Measurements from ENCODE around the gene SSBP2. TPM values are rescaled to one million over a fixed set of nuclear protein-coding genes. Genes with fewer than 3 reads are reported as not detected.

The SSBP2 gene
- polyA plus RNA-seq, 1 experiment: 74.3 TPM

DNA sequence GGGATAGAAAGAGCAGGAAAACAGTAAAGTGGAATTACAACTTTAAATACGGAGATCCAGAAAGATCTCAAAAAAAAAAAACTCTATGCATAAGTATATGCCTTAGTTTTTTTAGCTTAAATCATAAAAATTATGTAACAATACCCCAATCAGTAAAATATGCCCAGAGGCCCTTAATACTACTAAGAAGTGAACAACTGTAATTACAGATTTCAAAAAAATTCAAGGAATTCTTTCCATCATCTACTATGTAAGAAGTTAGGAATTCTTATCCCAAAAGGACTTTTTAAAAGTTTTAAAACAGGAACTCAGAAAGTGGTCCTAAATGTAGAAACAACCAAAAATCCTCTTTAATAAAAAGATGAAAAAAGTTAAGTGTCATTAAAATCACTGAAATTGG, 111.3 kb downstream of the SSBP2 start:
- no peak for DNase-seq (ENCODE audit: low read depth, low spot score)
- POLR2A ChIA-PET: no interaction called here
- no peaks in the 10 kb centered on the region for H3K9me3 ChIP-seq (ENCODE audit: control insufficient read depth, insufficient read depth, low read length)
- no peak overlapping the region for H3K4me3 ChIP-seq (ENCODE audit: low read depth, low read length)
- TF ChIP-seq, protein P1, sequence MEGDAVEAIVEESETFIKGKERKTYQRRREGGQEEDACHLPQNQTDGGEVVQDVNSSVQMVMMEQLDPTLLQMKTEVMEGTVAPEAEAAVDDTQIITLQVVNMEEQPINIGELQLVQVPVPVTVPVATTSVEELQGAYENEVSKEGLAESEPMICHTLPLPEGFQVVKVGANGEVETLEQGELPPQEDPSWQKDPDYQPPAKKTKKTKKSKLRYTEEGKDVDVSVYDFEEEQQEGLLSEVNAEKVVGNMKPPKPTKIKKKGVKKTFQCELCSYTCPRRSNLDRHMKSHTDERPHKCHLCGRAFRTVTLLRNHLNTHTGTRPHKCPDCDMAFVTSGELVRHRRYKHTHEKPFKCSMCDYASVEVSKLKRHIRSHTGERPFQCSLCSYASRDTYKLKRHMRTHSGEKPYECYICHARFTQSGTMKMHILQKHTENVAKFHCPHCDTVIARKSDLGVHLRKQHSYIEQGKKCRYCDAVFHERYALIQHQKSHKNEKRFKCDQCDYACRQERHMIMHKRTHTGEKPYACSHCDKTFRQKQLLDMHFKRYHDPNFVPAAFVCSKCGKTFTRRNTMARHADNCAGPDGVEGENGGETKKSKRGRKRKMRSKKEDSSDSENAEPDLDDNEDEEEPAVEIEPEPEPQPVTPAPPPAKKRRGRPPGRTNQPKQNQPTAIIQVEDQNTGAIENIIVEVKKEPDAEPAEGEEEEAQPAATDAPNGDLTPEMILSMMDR (IDR thresholded peaks at IDR 0.05; ENCODE audit: low read depth, low read length): no peak
- H3K27ac ChIP-seq (ENCODE audit: low read depth, low read length): no peak overlapping the region
- CTCF ChIA-PET: no interaction called here
- no peaks in the 10 kb centered on the region for H3K27me3 ChIP-seq (ENCODE audit: control insufficient read depth, insufficient read depth, low read length)

DNA sequence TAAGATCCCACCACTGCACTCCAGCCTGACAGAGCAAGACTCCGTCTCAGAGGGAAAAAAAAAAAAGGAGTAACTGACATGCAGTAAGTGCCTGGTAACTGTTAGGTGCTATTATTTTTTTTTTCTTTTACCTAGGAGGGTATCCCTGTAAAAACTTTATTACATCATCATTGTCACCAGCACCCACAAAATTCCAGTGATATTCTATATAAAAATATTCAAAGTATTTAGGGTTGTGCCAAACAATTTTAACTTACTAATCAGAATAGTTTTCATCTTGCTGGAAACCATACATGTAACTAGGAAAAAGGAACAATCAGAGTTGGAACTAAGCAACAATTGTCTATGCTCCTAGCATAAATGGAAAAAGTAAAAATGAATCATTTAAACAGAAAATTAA, 112.4 kb downstream of the SSBP2 start:
- CTCF ChIA-PET: no interaction called here
- H3K4me3 ChIP-seq (ENCODE audit: low read depth, low read length): no peak overlapping the region

DNA sequence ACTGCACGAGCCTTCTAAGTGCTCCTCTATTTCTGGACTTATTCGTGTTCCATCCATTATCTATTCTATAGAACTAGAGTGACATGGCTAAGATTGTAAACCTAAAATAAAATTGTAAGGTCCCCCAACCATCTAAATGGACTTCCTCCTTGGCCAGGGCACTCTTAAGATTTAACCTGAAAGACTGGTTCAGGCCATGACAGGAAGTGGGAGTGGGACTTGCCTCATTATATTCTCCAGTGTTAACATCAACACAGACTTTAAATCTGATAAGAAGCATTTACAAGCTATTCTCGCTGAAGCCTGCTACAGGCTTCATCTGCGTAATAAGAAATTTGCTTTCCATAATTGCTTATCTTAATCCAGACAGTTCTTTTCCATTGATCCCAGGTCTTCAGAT, 117.0 kb downstream of the SSBP2 start:
- CTCF ChIA-PET: no interaction called here
- Histone ChIP-seq H3K27me3 (ENCODE audit: control insufficient read depth, insufficient read depth, low read length) (no peaks in the 10 kb centered on the region), H3K4me3 (ENCODE audit: low read depth, low read length) (no peak overlapping the region), H3K9me3 (ENCODE audit: control insufficient read depth, insufficient read depth, low read length) (no peaks in the 10 kb centered on the region), H3K27ac (ENCODE audit: low read depth, low read length) (no peak overlapping the region)
- POLR2A ChIA-PET: no interaction called here
- TF ChIP-seq, protein P1 (IDR thresholded peaks at IDR 0.05; ENCODE audit: low read depth, low read length): no peak
- DNase-seq (ENCODE audit: low read depth, low spot score): no peak

More for the DNA sequence above, 112.4 kb downstream of the SSBP2 start:
- DNase-seq (ENCODE audit: low read depth, low spot score): no peak
- Histone ChIP-seq H3K9me3 (ENCODE audit: control insufficient read depth, insufficient read depth, low read length) (no peaks in the 10 kb centered on the region), H3K27me3 (ENCODE audit: control insufficient read depth, insufficient read depth, low read length) (no peaks in the 10 kb centered on the region), H3K27ac (ENCODE audit: low read depth, low read length) (no peak overlapping the region)
- TF ChIP-seq, protein P1 (IDR thresholded peaks at IDR 0.05; ENCODE audit: low read depth, low read length): no peak
- POLR2A ChIA-PET: interaction anchor here (0.6 kb wide), 1 partner anchor 113 kb away, joined by 3 read pairs; the partner anchor contains the start of gene SSBP2

DNA sequence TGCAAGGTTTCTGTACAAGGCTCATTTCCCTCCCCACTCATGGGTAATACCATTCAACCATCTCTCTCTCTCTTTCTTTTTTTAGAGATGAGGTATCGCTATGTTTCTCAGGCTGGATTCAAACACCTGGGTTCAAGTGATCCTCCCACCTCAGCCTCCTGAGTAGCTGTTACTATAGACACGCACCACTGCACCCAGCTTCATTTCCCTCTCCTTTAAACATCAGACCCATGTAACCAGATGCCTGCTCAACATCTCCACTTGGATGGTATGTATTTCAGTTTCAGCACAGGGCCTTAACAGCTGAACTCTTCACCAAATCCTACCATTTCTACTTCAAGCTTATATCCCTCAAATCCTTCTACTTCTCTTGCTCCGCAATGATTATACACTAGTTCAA, 117.4 kb downstream of the SSBP2 start:
- ChIA-PET POLR2A (no interaction called here), CTCF (no interaction called here)
- TF ChIP-seq, protein P1 (IDR thresholded peaks at IDR 0.05; ENCODE audit: low read depth, low read length): no peak
- H3K4me3 ChIP-seq (ENCODE audit: low read depth, low read length): no peak overlapping the region
- H3K9me3 ChIP-seq (ENCODE audit: control insufficient read depth, insufficient read depth, low read length): no peaks in the 10 kb centered on the region
- H3K27ac ChIP-seq (ENCODE audit: low read depth, low read length): no peak overlapping the region
- DNase-seq (ENCODE audit: low read depth, low spot score): no peak
- H3K27me3 ChIP-seq (ENCODE audit: control insufficient read depth, insufficient read depth, low read length): no peaks in the 10 kb centered on the region

DNA sequence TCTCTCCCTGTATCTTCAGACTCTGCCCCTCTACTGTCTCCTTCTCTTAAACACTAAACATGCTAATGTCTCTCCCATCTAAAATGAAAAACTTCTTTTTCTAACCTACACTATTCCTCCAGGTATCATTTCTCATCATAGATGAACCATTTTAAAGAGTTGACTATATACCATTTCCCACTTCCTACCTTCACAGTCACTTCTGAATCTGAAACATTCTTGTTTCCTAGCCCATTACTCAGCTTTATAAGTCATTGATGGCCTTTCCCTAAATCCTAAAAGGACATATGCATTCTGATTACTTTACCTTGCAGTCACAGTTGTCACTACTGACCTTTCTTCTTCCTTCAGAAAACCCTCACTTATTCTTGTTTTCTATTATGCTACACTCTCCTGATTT, 118.2 kb downstream of the SSBP2 start:
- no peak overlapping the region for H3K4me3 ChIP-seq (ENCODE audit: low read depth, low read length)
- TF ChIP-seq, protein P1 (IDR thresholded peaks at IDR 0.05; ENCODE audit: low read depth, low read length): no peak
- DNase-seq (ENCODE audit: low read depth, low spot score): no peak
- H3K27ac ChIP-seq (ENCODE audit: low read depth, low read length): no peak overlapping the region
- CTCF ChIA-PET: no interaction called here
- H3K27me3 ChIP-seq (ENCODE audit: control insufficient read depth, insufficient read depth, low read length): no peaks in the 10 kb centered on the region
- no peaks in the 10 kb centered on the region for H3K9me3 ChIP-seq (ENCODE audit: control insufficient read depth, insufficient read depth, low read length)
- POLR2A ChIA-PET: no interaction called here
